ENCODE measurements around the gene TKT. TPM values are rescaled to one million over a fixed set of nuclear protein-coding genes. Genes with fewer than 3 reads are reported as not detected.
A peak's percentile ranks its signal among the peaks of the same experiment; 100 is the strongest.

Gene TKT
- total RNA-seq, 1 donor from 2014 or later = 57.2 TPM

DNA sequence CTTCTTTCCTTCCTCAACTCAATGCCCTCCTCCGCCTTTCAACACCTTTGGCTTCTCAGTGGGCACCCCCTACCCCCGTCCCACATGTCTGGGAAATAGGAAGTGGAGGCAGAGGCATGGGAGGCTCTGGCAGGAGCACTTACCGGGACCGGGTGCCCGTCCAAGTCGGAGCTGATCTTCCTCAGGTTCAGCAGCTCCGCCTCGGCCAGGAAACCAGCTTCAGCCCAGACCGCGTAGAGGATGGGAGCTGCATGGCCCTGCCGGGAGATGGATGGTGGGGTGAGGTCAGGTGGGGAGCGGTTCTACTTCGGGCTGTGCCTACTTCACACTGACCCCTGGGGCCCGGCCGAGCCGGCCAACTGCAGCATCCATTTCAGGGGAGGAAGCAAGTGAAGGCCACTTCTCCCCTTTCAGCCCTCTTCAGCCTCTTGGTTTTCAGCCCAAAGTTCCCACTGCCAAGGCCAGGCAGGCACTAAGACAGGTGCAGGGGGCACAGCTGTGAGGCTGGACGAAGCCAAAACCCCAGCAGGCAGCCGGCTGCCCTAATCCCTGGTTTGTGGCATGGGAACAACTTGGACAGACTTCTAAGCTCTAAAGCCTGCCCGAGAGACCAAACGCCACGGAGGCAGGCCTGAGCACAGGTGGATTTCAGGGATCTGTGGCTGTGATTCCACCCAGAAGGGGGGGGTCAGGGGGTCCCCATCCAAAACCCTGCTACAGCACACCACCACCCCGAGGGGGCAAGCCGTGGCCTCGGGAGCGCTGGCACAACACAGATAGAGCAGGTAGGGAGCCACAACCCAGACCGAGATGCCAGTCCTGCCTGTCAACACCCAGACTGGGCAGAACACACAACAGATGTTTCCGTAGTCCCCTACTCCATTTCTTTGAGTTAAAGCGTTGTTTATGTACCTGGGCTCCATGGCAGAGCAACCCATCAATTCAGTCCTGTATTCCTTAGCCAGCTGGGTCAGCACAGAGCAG is 14.5 kb downstream of the TKT start:
- DNase-seq = peak; percentile 85

DNA sequence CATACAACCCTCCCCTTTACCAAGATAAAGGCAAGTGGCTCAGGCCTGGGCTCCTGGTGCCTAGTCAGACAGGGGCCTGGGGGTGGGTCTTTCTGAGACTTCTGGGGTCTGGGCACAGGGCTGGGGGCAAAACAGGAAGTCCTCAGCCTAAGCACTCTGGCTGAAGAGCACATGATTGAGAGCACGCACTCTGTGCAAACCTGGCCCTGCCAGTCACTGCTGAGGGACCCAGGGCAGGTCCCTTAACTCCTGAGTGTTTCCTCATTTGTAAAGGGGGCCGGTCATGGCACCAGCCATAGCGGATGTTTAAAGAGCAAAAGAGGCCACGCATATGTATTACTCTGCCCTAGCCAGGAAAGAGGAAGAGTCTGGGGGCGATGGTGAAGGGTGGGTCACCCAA is 16.0 kb downstream of the TKT start:
- DNase-seq = no peak

DNA sequence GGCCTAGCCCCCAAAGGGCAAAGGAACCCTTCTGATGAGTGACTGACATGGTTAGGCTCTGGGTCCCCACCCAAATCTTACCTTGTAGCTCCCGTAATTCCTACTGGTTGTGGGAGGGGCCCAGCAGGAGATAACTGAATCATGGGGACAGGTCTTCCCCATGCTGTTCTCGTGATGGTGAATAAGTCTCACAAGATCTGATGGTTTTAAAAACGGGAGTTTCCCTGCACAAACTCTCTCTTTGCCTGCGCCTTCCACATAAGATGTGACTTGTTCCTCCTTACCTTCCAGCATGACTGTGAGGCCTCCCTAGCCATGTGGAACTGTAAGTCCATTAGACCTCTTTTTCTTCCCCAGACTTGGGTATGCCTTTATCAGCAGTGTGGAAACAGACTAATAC is 16.9 kb downstream of the TKT start:
- no peak for DNase-seq

DNA sequence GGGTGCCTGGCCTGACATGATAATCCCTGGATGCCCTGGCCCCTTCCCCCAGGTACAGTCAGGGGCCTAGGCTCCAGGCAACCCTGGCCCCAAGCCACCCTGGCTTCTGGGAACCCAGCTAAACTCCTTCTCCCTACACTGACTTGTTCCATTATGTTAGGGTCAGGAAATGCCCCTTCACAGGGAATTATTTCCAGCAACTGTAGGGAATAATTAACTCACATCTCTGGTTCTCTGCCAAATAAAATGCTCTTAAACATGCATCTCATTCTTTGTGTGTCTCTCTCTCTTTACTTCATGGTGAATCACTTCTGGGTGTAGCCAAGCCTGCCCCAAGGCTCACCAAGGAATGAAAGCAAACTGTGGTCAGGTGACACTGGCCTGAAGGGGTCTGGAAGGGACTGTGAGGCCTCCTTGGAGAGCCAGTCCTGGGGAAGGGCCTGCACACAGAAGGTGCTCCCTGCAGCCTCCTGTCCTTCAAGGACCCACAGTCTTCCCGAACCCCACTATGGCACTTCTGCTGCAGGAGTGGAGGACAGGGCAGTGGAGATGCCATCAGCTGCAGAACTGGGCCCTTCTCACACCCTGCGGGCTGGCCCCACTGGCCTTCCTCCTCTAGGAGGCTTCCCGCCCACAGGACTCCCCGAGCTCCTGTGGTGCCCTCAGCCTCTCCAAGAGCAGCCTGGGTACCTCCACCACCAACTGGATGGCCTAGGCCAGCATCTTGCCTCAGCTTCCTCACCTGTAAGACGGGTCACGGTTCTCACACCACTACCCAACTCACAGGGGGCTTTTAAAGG is 17.6 kb downstream of the TKT start:
- no peak for DNase-seq

DNA sequence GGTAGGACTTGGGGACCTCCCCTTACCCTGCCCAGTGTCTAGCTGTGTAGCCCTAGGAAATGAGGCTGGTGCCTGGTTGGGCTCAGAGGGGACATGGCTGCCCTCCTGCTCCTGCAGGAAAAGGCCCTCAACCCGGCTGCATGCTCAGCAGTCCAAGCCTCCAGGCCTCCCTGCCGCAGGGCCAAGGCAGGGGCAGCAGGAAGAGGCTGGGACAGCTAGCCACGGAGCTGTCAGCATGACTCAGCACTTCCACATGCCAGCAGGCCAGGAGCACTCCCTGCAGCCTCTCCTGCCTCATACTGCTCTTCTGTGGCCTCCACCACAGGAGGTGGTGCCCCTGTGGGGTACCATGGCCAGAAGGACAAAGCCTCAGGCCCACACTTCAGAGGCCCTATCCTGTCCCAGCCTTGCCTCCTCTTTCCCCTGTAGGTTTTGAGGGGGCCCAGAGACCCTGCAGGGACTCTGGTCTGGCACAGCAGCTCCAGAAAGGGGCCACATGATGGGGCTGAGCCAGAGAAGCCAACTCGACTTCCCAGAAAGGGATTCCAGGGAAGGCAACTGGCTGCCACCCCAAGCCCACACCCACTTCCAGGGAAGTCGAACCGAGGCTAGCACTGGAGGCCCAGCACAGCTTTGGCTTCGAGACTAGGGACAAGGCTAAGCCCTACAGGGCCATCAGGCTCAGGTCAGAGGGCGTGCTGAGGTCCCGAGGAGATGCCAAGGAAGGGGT is 19.5 kb downstream of the TKT start:
- peak; percentile 25 for DNase-seq

DNA sequence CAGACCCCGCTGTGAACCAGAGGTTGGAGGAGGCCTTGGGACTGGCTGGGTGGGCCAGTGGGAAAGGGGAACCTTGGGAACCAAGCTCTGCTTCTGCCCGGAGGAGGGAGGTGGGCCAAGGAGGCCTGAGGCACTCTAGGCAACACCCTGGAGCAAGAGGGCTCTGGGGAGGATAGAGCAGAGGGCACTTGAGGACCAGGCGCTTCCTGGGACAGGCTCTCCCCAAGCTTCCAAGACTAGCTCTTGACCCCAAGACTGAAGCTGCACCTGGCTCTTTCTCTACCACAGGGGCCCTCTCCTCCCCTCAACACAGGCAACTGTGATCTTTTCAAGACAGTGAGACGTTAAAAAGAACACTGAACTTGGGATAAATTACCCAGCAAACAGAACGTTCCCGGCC is 20.3 kb downstream of the TKT start:
- DNase-seq = no peak

DNA sequence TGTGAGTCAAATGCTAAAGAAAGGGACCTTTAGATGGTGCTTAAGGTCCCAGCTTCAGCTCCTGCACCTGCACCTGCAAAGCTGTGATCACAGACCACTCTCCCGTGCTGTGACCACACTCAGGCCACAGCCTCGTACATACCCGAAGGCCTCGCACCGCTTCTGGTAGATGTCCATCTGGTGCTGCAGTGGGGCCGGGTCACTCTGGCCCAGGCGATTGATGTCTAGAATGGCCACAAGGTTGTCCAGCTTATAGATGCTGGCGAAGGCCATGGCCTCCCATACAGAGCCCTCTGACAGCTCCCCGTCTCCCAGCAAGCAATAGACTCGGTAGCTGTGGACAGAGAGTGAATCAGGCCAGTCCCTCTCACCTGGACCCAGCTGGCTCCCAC is 21.0 kb downstream of the TKT start:
- DNase-seq = no peak

DNA sequence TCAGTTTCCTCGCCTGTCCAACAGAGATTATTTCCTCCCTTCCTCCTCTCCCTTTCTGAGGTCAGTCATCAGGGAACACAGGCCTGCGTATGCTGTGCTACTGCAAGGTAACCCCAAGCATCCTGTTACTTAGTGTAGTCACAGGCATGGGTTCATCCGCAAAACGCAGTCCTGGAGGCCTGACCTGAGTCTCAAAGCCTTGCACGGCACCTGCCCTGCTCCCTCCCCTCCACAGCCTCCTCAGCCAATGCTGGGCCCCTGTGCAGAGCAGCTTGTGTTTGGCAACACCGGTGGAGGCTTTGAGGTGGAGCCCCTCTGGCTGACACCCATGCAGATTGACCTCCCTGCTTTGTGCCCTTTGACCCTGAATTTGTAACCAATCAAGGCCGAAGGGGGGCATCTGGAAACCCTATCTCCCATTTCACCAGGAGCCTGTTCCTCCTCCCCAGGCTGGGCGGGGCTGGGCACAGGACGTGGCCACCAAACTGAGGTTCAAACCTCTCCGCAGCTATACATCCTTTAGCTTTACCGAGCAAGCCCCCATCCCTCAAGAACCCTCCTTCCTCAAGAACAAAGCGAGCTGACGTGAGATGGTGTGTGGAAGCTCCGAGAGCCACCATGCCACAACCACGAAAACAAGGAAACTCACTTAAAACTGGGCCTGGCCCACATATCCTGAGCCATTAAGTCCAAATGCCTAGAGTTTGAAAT is 21.5 kb downstream of the TKT start:
- DNase-seq = no peak

DNA sequence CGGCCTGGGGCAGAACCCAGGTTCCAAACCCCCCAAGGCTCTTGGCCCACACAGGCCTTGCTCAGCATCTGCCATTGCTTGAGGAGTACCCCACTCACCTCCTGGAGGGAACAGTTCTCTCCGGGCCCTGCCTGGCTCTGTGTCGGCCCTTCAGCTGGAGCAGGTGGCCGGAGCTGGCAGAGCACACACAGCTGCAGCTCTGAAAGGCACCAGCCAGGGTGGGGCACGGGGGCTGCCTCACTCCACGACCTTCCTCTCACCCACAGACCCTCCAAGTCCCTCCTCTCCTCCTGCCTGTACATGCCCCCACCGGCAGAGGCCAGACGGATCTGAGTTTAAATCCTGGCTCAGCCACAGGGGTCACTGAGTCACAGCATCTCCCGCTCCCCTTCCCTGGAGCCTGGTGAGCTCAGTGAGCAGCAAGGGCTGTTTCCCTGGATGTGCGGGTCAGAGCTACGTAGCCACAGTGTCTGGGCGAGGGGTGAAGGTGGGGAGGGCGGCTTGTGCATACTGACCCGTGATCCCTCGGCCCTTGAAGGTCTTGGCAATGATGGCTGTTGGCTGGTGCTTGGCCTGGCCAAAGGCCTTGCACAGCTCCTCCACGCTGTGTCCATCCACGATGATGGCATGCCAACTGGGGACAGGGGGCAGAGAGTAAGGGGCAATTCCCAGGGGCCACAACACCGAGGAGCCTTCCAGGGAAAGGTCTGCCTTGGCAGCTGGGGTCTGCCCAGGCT is 23.0 kb downstream of the TKT start:
- no peak for DNase-seq

DNA sequence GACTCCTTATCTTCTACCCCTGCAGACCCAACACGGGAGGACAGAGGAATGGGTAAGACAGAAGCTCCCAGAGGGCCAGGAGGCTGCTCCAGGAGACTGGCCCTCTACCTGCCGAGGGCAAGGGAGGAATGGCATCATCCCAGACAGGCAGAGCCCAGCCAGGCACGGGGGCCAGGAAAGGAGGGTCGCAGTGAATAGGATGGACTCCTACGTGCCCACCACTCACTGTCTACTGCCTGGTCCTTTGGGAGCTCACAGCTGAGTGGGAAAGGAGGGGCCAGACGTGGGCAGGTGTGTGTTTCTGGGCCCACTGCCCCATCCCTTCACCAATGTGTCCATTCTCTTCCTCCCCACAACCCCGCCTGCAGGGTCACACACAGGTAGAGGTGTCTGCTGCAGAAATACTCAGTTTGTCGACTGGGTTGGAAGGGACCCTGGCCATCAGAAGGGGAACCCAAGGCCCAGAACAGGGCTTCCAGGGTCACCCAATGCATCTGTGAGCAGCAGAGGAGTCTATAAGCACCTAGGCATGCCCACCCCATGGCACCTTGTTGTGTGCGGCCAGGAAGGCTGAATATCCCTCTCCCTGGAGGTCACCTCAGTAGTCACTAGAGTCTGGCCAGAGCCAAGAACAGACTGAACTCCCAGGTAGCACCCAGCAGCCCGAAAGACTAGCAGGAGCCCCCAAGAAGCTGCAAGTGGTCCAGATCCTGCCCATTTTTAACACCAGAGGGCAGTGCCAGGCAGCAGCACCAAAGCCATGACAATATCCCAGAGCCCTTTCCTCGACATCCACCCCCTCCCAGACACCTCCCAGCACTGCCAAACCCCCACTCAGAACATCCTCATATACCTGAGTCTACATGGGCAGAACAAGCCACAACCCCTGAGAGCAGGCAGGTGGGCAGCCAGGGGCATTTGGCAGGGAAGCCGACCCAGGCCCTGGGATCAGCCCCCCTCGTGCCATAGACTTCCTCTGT is 24.0 kb downstream of the TKT start:
- no peak for DNase-seq

DNA sequence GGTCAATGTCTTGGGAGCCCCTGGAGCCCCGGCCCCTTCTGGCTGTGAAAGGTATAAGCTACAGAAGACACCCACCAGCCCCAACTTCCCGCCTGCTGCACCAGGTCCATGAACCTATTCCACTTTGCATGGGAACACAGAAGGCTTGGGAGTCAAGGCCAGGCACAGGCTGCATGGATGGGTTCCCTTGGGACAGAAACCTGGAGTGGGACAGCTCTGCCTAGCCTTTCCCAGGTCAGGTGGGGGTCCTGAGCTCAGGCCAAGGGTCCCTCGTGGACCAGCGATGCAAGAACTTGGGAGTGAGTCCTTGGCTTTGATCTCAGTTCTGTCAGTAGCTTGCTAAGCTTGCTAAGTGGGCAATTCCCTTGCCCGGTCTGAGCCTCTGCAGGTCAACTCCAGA is 25.0 kb downstream of the TKT start:
- no peak for DNase-seq

DNA sequence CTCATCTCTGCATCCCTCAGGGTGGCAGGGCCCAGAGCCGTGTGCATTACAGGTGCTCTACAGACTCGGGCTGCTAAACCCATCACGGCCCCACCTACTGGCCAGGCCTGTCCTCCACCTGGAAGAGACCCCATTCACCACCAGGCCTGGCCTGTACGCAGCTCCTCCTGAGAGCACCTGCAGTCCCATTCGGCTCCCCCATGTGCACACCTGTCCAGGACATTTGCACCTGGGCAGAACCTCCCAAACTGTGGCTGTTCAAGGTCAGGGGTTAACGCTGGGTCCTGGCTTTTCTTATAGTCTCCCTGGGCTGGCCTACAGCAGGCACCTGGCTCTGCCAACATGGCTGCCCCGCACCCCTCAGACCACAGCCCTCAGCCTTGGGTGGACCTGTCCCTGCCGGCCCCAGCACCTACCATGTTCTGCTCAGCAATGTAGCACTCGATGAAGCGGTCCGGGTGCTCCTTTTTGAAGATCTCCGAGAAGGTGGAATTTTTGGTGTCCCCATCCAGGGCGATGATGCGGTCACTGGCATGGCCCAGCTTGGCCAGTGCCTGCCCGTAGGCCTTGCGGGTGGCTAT is 25.7 kb downstream of the TKT start:
- no peak for DNase-seq

DNA sequence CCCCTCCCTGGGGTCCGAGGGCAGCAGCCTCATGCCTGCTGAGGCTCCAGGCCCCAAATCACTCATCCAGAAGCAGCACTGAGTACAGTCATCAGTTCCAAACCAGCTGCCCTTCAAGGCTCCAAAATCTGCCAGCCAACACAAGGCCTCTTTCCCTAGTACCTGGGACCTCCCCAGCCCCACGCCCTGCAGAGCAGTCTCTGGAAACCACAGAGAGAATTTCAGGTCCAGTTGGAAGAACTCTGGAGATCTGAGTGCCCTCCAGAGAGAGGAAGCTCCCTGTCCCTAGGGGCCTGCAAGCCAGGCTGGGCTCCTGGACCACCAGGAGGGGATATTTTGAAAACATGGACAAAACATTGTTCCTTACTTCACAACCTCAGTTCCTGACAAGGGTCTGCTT is 26.2 kb downstream of the TKT start:
- DNase-seq = no peak

DNA sequence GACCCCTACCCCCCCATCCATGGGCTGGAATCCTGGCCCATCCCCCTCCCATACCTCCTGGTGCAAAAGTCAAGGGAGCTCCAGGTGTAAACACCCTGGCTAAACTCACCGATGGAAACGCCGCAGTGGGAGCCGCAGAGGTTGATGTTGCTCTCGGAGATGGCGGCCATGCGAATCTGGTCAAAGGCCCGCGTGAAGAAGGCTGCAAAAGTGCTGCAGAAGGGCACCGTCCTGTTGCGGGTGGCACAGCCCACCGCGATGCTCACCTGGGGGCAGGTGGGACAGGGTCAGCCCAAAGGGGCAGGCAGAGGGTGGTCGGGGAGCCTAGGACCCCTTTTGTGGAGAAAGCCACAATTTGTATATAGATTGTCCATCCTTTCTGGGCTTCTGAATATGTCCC is 26.7 kb downstream of the TKT start:
- DNase-seq = no peak

DNA sequence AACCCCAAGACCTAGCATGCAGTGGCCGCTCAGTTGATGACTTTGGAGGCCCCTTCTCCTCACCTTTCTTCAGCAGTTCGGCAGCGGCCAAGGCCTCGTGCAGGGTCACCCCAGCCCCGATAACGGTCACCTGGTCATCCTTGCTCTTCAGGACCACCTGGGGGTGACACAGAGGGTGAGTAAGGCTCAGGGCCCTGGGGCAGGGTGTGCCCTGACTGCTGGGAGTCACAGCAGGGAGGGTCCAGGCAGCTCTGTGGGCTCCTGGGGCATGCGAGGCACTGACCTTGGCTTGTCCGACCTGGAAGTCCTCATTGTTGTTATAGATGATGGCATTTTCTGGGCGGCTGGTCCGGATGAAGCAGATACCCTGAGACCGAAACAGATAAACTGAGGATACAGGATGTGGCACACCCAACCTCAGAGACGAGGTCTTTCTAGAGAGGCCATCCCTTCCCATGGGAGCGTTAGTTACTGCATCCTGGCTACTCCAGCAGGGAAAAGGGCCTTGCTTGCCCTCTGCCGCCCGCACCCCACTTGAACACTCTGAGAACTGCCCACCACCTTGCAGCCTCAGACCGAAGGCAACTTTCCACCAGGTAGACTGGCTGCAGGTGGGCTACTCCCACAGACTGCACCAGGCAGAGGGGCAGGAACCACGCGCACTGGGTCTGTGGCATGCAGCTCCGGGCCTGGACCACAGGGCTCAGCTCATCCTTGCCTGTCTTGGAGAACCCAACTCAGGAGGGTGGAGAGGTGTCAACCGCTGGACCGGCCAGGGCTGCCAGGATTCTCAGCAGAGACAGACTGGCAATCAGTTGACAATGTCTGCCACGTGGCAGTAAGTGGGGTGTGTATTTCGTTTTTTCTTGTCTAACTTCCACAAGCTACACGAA is 27.6 kb downstream of the TKT start:
- no peak for DNase-seq

DNA sequence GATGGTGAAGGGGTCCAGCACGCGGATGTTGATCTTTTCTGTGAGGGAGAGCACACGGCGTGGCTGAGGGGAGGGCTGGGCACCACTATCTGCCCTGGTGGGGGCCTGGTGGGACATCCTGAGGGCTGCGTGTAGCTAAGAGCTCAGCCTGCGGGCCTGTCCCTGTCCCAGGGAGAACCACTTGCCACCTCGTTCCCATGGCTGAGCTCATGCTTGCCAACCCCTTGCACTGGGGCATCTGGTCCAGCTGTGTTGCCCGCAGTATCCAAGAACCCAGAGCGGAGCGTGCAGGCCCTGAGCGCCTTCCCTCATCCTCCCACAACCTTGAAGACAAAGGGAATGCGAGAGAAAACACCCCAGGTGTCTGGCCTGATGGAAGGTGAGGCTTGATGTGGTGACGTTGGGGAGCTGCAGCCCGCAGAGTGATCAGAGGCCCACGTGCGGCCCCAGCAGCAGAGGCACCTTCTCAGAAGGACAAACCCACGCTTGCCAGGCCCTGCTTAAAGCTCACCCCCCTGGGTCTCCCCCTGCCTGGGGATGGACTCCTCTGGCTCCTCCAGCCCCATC is 28.9 kb downstream of the TKT start:
- no peak for DNase-seq

DNA sequence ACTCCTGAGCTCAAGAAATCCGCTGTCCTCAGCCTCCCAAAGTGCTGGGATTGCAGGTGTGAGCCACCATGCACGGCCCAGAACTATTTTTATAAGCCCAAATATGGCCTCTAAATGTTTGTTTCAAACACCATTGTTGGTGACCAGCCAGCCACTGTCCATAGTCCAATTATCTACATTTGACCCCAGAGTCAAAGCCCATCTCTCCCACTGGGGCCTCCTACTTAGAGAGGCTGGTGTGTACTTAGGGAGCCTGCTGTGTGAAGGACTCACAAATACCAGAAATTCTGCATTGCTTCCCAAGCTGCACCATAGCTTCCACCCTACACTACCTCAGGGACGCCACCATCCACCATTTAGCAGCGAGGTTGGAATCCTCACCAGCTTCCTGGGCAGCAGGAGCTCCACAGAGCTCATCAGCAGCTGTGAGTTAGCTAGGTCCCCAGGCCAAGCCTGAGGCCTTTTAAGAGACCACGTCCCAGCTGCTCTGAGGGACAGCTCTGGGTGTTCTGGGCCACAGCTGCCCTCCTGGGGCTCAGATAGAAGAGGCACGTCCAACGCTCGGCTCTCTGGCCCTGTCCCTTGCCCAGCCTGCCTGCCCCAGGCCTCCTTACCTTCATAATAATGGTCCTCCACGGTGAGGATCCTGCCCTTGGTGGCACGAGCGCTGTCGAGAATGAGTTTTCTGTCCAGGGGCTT is 29.5 kb downstream of the TKT start:
- DNase-seq = no peak

DNA sequence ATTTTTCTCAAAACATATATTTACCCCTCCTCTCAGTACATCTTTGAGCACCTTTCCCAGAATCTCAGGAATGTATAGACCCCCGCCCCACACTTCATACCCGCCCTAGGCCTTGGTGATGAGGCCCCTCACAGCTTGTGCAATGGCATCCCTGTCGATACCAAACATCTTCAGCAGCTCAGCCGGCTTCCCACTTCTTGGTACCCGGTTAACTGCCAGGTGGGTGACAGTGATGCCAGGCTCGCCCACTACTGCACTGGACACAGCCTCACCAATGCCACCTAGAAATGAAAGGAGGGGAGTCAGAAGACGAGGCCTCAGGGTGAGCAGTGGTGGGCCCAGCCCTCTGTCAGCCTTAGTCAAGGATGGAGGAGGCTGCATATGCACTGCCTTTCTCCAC is 30.2 kb downstream of the TKT start:
- DNase-seq = no peak

All from tongue (tissue), 2 donors.